ENCODE results near the gene HPCAL1.

DNA sequence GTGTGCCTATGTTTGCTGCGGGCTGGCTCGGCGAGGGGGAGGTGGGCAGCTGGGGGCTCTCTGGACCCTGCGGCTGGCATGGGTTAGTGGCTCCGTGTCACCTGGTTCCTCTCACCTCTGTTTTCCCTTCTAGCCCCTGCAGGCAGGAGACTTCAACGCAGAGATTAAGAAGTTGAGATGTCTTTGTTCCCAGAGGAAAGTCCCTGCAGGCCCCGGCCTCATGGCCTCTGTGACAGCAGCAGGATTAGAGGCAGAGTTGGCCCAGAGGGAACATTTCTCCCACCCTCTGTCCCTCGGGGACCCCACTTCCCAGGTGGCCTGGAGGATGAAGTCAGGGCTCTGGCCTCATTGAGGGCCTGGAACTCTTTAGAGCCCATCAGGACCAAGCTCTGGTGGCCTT, 56.5 kb downstream of the HPCAL1 start:
- TF ChIP-seq, protein P1, sequence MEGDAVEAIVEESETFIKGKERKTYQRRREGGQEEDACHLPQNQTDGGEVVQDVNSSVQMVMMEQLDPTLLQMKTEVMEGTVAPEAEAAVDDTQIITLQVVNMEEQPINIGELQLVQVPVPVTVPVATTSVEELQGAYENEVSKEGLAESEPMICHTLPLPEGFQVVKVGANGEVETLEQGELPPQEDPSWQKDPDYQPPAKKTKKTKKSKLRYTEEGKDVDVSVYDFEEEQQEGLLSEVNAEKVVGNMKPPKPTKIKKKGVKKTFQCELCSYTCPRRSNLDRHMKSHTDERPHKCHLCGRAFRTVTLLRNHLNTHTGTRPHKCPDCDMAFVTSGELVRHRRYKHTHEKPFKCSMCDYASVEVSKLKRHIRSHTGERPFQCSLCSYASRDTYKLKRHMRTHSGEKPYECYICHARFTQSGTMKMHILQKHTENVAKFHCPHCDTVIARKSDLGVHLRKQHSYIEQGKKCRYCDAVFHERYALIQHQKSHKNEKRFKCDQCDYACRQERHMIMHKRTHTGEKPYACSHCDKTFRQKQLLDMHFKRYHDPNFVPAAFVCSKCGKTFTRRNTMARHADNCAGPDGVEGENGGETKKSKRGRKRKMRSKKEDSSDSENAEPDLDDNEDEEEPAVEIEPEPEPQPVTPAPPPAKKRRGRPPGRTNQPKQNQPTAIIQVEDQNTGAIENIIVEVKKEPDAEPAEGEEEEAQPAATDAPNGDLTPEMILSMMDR (IDR thresholded peaks at IDR 0.05; ENCODE audit: low read depth, low read length, poor library complexity, severe bottlenecking), result no peak
- TF ChIP-seq EZH2phosphoT487 (IDR thresholded peaks at IDR 0.05; ENCODE audit: borderline replicate concordance, low read length), result no peak
